K562 (cell line): ENCODE data around the gene TTC19. TPM values are rescaled to one million over a fixed set of nuclear protein-coding genes. Genes with fewer than 3 reads are reported as not detected.
A peak's percentile ranks its signal among the peaks of the same experiment; 100 is the strongest.

Experiments
- CTBP1 ChIP-seq: fragments of 450-650 bp; IDR thresholded peaks from 2 replicates; pipeline ENCODE4 v1.6.1; 2016; ENCODE audit warnings: borderline replicate concordance
- EP300 ChIP-seq: IDR thresholded peaks from 2 replicates; pipeline ENCODE4 v1.6.1; 2012; ENCODE audit warnings: low read length, improper control_type of control experiment
- ETV6 ChIP-seq, 3 experiments: fragments of 150-350 bp in 1 of 3; sonication (generic) in 1 of 3; formaldehyde crosslinking in 1 of 3; IDR thresholded peaks; 2 replicates each; pipeline versions ENCODE4 v1.6.1 to v1.8.0; 2014 to 2022; ENCODE audit warnings: borderline replicate concordance in 2 of 3, low read depth in 2 of 3, antibody characterized with exemption in 1 of 3, low read length in 1 of 3, mild to moderate bottlenecking in 1 of 3, missing genetic modification reagents in 1 of 3
- HNRNPK ChIP-seq: fragments of 200-400 bp; formaldehyde crosslinking; IDR thresholded peaks from one replicate; pipeline ENCODE4 v1.6.1; 2018; ENCODE audit warnings: mild to moderate bottlenecking, low read depth, low read length; ENCODE audit not compliant: poor library complexity, severe bottlenecking
- JUN ChIP-seq, 2 experiments: sonication (generic) in 1 of 2; formaldehyde crosslinking in 1 of 2; IDR thresholded peaks; 2 replicates each; pipeline versions ENCODE4 v1.6.1 to v1.8.0; 2012 to 2022; ENCODE audit warnings: borderline replicate concordance in 2 of 2, mild to moderate bottlenecking in 2 of 2, improper control_type of control experiment in 1 of 2, low read depth in 1 of 2, low read length in 1 of 2, missing genetic modification reagents in 1 of 2
- L3MBTL2 ChIP-seq: fragments of 450-650 bp; IDR thresholded peaks from 2 replicates; pipeline ENCODE4 v1.6.1; 2016; ENCODE audit warnings: mild to moderate bottlenecking, moderate library complexity
- MCM3 ChIP-seq: fragments of 450-650 bp; IDR thresholded peaks from 2 replicates; pipeline ENCODE4 v1.6.1; 2016
- NR1H2 ChIP-seq: sonication (generic); formaldehyde crosslinking; IDR thresholded peaks from 2 replicates; pipeline ENCODE4 v1.4.0; 2020; ENCODE audit warnings: mild to moderate bottlenecking, missing genetic modification reagents
- PRDM10 ChIP-seq: fragments of 450-650 bp; IDR thresholded peaks from 2 replicates; pipeline ENCODE4 v1.6.1; 2018; ENCODE audit not compliant: partially characterized antibody
- RBM14 ChIP-seq: fragments of 200-400 bp; formaldehyde crosslinking; IDR thresholded peaks from 2 replicates; pipeline ENCODE4 v1.6.1; 2018; ENCODE audit warnings: low read depth, mild to moderate bottlenecking, low read length, moderate library complexity, borderline replicate concordance; ENCODE audit not compliant: insufficient read depth
- SAP30 ChIP-seq: fragments of 200-600 bp; sonication (generic); IDR thresholded peaks from 2 replicates; pipeline ENCODE4 v1.6.1; 2012; ENCODE audit warnings: borderline replicate concordance, low read depth, mild to moderate bottlenecking, moderate library complexity, low read length, control low read depth, inconsistent platforms; ENCODE audit not compliant: insufficient read depth, poor library complexity, severe bottlenecking
- TAF9B ChIP-seq: fragments of 450-650 bp; IDR thresholded peaks from 2 replicates; pipeline ENCODE4 v1.6.1; 2018; ENCODE audit warnings: mild to moderate bottlenecking; ENCODE audit not compliant: partially characterized antibody
- TFAP4 ChIP-seq: sonication (generic); formaldehyde crosslinking; IDR thresholded peaks from 2 replicates; pipeline ENCODE4 v1.8.0; 2022; ENCODE audit warnings: missing genetic modification reagents, mild to moderate bottlenecking, moderate library complexity, borderline replicate concordance
- VEZF1 ChIP-seq: fragments of 200-800 bp; sonication (Bioruptor generic); IDR thresholded peaks from 2 replicates; pipeline ENCODE4 v1.6.1; 2017; ENCODE audit warnings: missing genetic modification characterization, missing compliant biosample characterization
- ZNF274 ChIP-seq: IDR thresholded peaks from 2 replicates; pipeline ENCODE4 v1.6.1; 2011; ENCODE audit warnings: low read depth, mild to moderate bottlenecking, low read length, moderate library complexity, borderline replicate concordance
- ZNF717 ChIP-seq: fragments of 250-450 bp; sonication (Bioruptor Pico); IDR thresholded peaks from 2 replicates; pipeline ENCODE4 v1.5.0; 2021
- polyA plus RNA-seq, 8 experiments: library from polyadenylated mRNA; depleted of rRNA in 4 of 8; stranded (reverse) in 5 of 8; unstranded in 3 of 8; fragments of >200 nt; fragmentation: Nextera tagmentation in 2 of 8; fragmentation: Illumina TruSeq in 1 of 8; extraction: Ambion mirVana in 2 of 8; extraction: Trizol in 1 of 8; gene quantifications; 2 replicates each; pipeline versions ENCODE4 v1.2.1 to v1.2.3, GENCODE V29; 2011 to 2014; ENCODE audit warnings: inconsistent platforms in 1 of 8, missing spikeins in 1 of 8
- total RNA-seq, 7 experiments: library from RNA; depleted of rRNA in 6 of 7; stranded (reverse); fragments of >200 nt in 6 of 7; fragmentation: Illumina TruSeq in 2 of 7; extraction: Trizol in 2 of 7; gene quantifications; 2 replicates each; pipeline versions ENCODE4 v1.2.1 to v1.2.3, GENCODE V29; 2011 to 2021; ENCODE audit warnings: low replicate concordance in 1 of 7
- TF ChIP-seq, protein P1 (sequence below): sonication (generic); formaldehyde crosslinking; IDR thresholded peaks from 2 replicates; pipeline ENCODE4 v1.8.1; 2023; ENCODE audit warnings: mild to moderate bottlenecking, missing genetic modification reagents, moderate library complexity

Gene TTC19
- total and polyA plus RNA-seq, 9 of the 15 experiments (the other 6 are each of a cell fraction or from before 2014, with no cell fraction given), result 8.1 to 60.8 (median 25.3) TPM

- TF ChIP-seq JUN (IDR thresholded peaks at IDR 0.05; ENCODE audit: borderline replicate concordance, low read depth, low read length) (peak; percentile 53; the same call in 1 of the 2 replicates), JUN (CRISPR knock-in tag; IDR thresholded peaks at IDR 0.05; ENCODE audit: borderline replicate concordance) (peak; percentile 93; the same call in 1 of the 2 replicates), L3MBTL2 (peak; percentile 93), NR1H2 (peak; percentile 77; the same call in 1 of the 2 replicates), TFAP4 (CRISPR knock-in tag) (peak; percentile 100), EP300 (peak; percentile 26; the same call in 1 of the 2 replicates), HNRNPK (peak; percentile 82), VEZF1 (CRISPR knock-in tag) (peak; percentile 89), ZNF274 (no peak), ZNF717 (CRISPR knock-in tag) (no peak), TAF9B (peak; percentile 83), RBM14 (no peak), CTBP1 (peak; percentile 98), ETV6 (IDR thresholded peaks at IDR 0.05; ENCODE audit: borderline replicate concordance in 1 of 2, low read depth in 2 of 2, low read length in 1 of 2) (no peak), ETV6 (CRISPR knock-in tag; IDR thresholded peaks at IDR 0.05; ENCODE audit: borderline replicate concordance) (no peak), MCM3 (no peak), PRDM10 (peak; percentile 12), SAP30 (peak; percentile 74)
- TF ChIP-seq, protein P1, sequence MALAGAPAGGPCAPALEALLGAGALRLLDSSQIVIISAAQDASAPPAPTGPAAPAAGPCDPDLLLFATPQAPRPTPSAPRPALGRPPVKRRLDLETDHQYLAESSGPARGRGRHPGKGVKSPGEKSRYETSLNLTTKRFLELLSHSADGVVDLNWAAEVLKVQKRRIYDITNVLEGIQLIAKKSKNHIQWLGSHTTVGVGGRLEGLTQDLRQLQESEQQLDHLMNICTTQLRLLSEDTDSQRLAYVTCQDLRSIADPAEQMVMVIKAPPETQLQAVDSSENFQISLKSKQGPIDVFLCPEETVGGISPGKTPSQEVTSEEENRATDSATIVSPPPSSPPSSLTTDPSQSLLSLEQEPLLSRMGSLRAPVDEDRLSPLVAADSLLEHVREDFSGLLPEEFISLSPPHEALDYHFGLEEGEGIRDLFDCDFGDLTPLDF (CRISPR knock-in tag), result 0 out of 2 replicates have a peak, but pooled peaks have one; percentile 58
Observed at GRCh38 chr17:15999141-15999973, at the start of gene TTC19, which contains the start of gene ZSWIM7 (continued).
